ENCODE results near the gene POLR2J.

The POLR2J gene

DNA sequence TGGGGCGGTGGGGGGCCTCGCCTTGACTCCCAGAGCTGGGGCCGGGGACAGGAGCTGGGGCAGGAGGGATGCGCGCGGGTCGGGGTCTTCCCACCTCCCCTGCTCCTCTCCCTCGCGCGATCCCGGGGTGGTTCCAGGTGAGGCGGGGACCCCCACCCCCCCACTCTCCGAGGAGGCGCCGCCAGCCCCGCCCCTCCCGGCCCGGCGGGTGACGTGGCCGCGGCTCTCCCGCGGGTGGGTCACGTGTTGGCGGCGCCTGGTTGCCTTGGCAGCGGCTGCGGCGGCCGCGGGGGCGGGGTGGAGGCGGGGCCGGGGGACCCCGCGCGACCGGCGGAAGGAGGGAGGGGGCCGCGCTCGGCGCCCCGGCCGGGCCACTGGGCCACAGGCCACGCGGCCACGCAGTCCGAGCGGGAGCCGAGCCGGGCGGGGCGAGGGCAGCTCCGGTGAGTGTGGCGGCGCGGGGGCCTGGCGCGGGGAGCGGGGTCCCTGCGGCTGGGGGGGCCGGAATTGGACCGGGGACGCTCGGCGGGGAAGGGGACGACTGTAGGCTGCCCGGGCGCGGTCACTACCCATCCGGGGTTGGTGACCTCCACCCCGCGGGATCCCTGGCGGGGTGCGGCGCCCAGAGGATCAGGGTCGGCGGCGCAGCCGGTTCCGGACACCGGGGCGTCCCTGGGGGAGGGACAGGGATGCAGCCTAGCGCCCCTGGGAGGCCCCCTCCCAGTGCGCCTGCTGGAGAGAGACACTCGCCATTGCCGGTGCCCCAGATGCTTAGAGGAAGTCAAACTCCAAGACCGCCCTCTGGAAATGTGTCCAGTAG lies 45.3 kb downstream of the POLR2J start, which contains the start of gene ORAI2:
Gene ORAI2 (plus strand): TSS at position 357 of the 820 bp plus-strand sequence. CDS start 5,382 bp downstream, outside the sequence.
- Histone ChIP-seq H3K4me1 (ENCODE audit: control insufficient read depth, insufficient read depth, low read length) (peaks cover 15% of the 10 kb centered on the region), H3K27ac (ENCODE audit: extremely low read depth, low read depth, low read length) (peak within 1 kb of the TSS; percentile 68; the same call in 1 of the 2 replicates), H3K4me3 (ENCODE audit: low read depth, low read length) (peak within 1 kb of the TSS; percentile 83), H3K9me3 (ENCODE audit: control insufficient read depth, insufficient read depth, low read depth, low read length) (no peaks in the 10 kb centered on the region), H3K36me3 (ENCODE audit: control insufficient read depth in 2 of 2, insufficient read depth in 1 of 2, low read length in 2 of 2) (peaks cover 7 to 10% of the 10 kb centered on the region in 2 experiments; a peak in 2 of 3 replicates)
- POLR2A ChIA-PET, result interaction anchor here (0.6 to 1.0 kb wide), 2 partner anchors 17 to 315 kb away, joined by 3 to 5 read pairs; no protein-coding TSS in a partner anchor
- CTCF ChIA-PET, result interaction anchor here (0.6 to 1.0 kb wide), 4 partner anchors 23 to 1825 kb away, joined by 3 to 6 read pairs (median 3); partner anchors contain the start of gene PRKRIP1
- TF ChIP-seq HOXD13 (CRISPR knock-in tag; IDR thresholded peaks at IDR 0.05; ENCODE audit: borderline replicate concordance) (no peak), ZSCAN23 (tag by site-specific recombination; IDR thresholded peaks at IDR 0.05) (no peak), IKZF3 (tag by site-specific recombination; IDR thresholded peaks at IDR 0.05) (no peak; the same call in 1 of the 2 replicates), ZNF488 (tag by site-specific recombination; IDR thresholded peaks at IDR 0.05) (no peak), ZNF362 (tag by site-specific recombination; IDR thresholded peaks at IDR 0.05) (no peak), ZBTB17 (tag by site-specific recombination; IDR thresholded peaks at IDR 0.05) (no peak), ZNF423 (tag by site-specific recombination; IDR thresholded peaks at IDR 0.05) (peak; percentile 90), ZNF114 (tag by site-specific recombination; IDR thresholded peaks at IDR 0.05) (no peak), ZNF174 (tag by site-specific recombination; IDR thresholded peaks at IDR 0.05) (no peak), ZNF571 (tag by site-specific recombination; IDR thresholded peaks at IDR 0.05) (no peak), REST (tag by site-specific recombination; IDR thresholded peaks at IDR 0.05) (peak; percentile 45; the same call in 1 of the 2 replicates), ZNF600 (tag by site-specific recombination; IDR thresholded peaks at IDR 0.05) (no peak), ZNF274 (IDR thresholded peaks at IDR 0.05; ENCODE audit: low read length) (no peak), ZNF274 (tag by site-specific recombination; IDR thresholded peaks at IDR 0.05; ENCODE audit: borderline replicate concordance) (no peak), ZNF596 (tag by site-specific recombination; IDR thresholded peaks at IDR 0.05) (no peak), GLIS2 (tag by site-specific recombination; IDR thresholded peaks at IDR 0.05) (peak; percentile 91), ZSCAN16 (tag by site-specific recombination; IDR thresholded peaks at IDR 0.05) (no peak), ZBTB8A (tag by site-specific recombination; IDR thresholded peaks at IDR 0.05) (peak; percentile 22; the same call in 1 of the 2 replicates), ZSCAN30 (tag by site-specific recombination; IDR thresholded peaks at IDR 0.05) (0 out of 2 replicates have a peak, but pooled peaks have one; percentile 17), ZBTB7A (tag by site-specific recombination; IDR thresholded peaks at IDR 0.05; ENCODE audit: low read depth) (0 out of 2 replicates have a peak, but pooled peaks have one; percentile 56), BCL11A (tag by site-specific recombination; IDR thresholded peaks at IDR 0.05; ENCODE audit: low read depth) (no peak), PRDM1 (tag by site-specific recombination; IDR thresholded peaks at IDR 0.05) (no peak)
- TF ChIP-seq, protein P1, sequence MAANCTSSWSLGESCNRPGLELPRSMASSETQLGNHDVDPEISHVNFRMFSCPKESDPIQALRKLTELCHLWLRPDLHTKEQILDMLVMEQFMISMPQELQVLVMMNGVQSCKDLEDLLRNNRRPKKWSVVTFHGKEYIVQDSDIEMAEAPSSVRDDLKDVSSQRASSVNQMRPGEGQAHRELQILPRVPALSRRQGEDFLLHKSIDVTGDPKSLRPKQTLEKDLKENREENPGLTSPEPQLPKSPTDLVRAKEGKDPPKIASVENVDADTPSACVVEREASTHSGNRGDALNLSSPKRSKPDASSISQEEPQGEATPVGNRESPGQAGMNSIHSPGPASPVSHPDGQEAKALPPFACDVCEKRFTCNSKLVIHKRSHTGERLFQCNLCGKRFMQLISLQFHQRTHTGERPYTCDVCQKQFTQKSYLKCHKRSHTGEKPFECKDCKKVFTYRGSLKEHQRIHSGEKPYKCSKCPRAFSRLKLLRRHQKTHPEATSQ (tag by site-specific recombination; IDR thresholded peaks at IDR 0.05), result no peak
- TF ChIP-seq, protein P2, sequence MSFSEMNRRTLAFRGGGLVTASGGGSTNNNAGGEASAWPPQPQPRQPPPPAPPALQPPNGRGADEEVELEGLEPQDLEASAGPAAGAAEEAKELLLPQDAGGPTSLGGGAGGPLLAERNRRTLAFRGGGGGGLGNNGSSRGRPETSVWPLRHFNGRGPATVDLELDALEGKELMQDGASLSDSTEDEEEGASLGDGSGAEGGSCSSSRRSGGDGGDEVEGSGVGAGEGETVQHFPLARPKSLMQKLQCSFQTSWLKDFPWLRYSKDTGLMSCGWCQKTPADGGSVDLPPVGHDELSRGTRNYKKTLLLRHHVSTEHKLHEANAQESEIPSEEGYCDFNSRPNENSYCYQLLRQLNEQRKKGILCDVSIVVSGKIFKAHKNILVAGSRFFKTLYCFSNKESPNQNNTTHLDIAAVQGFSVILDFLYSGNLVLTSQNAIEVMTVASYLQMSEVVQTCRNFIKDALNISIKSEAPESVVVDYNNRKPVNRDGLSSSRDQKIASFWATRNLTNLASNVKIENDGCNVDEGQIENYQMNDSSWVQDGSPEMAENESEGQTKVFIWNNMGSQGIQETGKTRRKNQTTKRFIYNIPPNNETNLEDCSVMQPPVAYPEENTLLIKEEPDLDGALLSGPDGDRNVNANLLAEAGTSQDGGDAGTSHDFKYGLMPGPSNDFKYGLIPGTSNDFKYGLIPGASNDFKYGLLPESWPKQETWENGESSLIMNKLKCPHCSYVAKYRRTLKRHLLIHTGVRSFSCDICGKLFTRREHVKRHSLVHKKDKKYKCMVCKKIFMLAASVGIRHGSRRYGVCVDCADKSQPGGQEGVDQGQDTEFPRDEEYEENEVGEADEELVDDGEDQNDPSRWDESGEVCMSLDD (tag by site-specific recombination; IDR thresholded peaks at IDR 0.05), result peak; percentile 86
- TF ChIP-seq, protein P3, sequence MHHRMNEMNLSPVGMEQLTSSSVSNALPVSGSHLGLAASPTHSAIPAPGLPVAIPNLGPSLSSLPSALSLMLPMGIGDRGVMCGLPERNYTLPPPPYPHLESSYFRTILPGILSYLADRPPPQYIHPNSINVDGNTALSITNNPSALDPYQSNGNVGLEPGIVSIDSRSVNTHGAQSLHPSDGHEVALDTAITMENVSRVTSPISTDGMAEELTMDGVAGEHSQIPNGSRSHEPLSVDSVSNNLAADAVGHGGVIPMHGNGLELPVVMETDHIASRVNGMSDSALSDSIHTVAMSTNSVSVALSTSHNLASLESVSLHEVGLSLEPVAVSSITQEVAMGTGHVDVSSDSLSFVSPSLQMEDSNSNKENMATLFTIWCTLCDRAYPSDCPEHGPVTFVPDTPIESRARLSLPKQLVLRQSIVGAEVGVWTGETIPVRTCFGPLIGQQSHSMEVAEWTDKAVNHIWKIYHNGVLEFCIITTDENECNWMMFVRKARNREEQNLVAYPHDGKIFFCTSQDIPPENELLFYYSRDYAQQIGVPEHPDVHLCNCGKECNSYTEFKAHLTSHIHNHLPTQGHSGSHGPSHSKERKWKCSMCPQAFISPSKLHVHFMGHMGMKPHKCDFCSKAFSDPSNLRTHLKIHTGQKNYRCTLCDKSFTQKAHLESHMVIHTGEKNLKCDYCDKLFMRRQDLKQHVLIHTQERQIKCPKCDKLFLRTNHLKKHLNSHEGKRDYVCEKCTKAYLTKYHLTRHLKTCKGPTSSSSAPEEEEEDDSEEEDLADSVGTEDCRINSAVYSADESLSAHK (tag by site-specific recombination; IDR thresholded peaks at IDR 0.05), result no peak

Data from HEK293 (cell line).